Hepatocyte (in vitro differentiated cells): ENCODE results near the gene AMZ2.

ENCODE experiments used
- EZH2 ChIP-seq: fragments of 200-600 bp; sonication (generic); IDR thresholded peaks from 2 replicates; pipeline ENCODE4 v1.6.1; 2016; ENCODE audit warnings: antibody characterized with exemption, mild to moderate bottlenecking, borderline replicate concordance
- EZH2phosphoT487 ChIP-seq: fragments of 200-600 bp; sonication (generic); IDR thresholded peaks from one replicate; pipeline ENCODE4 v1.6.1; 2018; ENCODE audit warnings: antibody characterized with exemption, mild to moderate bottlenecking, low read depth, moderate library complexity; ENCODE audit not compliant: unreplicated experiment, severe bottlenecking
- TF ChIP-seq, protein P1 (sequence below): fragments of 200-600 bp; sonication (generic); IDR thresholded peaks from 2 replicates; pipeline ENCODE4 v1.5.1; 2016; ENCODE audit warnings: antibody characterized with exemption, mild to moderate bottlenecking; ENCODE audit not compliant: poor library complexity

- TF ChIP-seq, protein P1, sequence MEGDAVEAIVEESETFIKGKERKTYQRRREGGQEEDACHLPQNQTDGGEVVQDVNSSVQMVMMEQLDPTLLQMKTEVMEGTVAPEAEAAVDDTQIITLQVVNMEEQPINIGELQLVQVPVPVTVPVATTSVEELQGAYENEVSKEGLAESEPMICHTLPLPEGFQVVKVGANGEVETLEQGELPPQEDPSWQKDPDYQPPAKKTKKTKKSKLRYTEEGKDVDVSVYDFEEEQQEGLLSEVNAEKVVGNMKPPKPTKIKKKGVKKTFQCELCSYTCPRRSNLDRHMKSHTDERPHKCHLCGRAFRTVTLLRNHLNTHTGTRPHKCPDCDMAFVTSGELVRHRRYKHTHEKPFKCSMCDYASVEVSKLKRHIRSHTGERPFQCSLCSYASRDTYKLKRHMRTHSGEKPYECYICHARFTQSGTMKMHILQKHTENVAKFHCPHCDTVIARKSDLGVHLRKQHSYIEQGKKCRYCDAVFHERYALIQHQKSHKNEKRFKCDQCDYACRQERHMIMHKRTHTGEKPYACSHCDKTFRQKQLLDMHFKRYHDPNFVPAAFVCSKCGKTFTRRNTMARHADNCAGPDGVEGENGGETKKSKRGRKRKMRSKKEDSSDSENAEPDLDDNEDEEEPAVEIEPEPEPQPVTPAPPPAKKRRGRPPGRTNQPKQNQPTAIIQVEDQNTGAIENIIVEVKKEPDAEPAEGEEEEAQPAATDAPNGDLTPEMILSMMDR: no peak
- no peak for TF ChIP-seq EZH2phosphoT487
- TF ChIP-seq EZH2: no peak
Observed at GRCh38 chr17:68239632-68240366, 8.0 kb upstream of the AMZ2 start.
